KOPT-K1 (cell line): ENCODE results near the gene LRCOL1.

Experiments used
- H3K27ac ChIP-seq: fragments of 200-600 bp; sonication (generic); 2 replicates; pipeline ENCODE4 v1.5.1; 2016; ENCODE audit warnings: antibody characterized with exemption, mild to moderate bottlenecking, low read depth, low read length; ENCODE audit not compliant: poor library complexity, severe bottlenecking
- H3K36me3 ChIP-seq: fragments of 200-600 bp; sonication (generic); 2 replicates; pipeline ENCODE4 v1.5.1; 2017; ENCODE audit warnings: antibody characterized with exemption, mild to moderate bottlenecking, low read length, moderate library complexity; ENCODE audit not compliant: insufficient read depth
- H3K9me3 ChIP-seq: fragments of 200-600 bp; sonication (generic); 2 replicates; pipeline ENCODE4 v1.5.1; 2017; ENCODE audit warnings: antibody characterized with exemption, low read length, mild to moderate bottlenecking; ENCODE audit not compliant: insufficient read depth, poor library complexity, severe bottlenecking

Gene LRCOL1

DNA sequence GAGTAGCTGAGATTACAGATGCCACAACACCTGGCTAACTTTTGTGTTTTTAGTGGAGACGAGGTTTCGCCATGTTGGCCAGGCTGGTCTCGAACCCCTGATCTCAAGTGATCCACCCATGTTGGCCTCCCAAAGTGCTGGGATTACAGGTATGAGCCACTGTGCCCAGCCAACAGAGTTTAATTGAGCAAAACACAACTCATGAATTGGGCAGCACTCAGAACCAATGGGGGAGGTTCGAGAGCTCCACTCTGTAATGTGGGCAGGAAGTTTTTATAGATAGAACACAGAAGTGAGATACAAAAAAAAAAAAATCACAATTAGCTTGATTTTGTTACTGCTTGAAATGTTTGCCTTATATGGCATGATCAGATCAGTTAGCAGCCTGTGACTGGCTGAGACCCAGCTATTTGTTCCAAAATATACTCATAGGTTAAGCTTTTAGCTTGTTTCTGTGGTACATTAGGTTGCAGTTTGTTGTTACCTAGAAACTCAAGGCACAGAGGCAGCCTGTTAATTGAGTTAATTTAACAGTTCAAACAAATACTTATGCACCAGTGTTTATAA, 6.8 kb upstream of the LRCOL1 start:
- peaks cover 23% of the 10 kb centered on the region for H3K9me3 ChIP-seq
- H3K36me3 ChIP-seq, result 0 out of 2 replicates have a peak, but pooled peaks cover under 1% of the 10 kb centered on the region
- H3K27ac ChIP-seq, result no peak overlapping the region

- Histone ChIP-seq H3K36me3 (no peaks in the 10 kb centered on the region), H3K27ac (no peak overlapping the region), H3K9me3 (peaks cover 38% of the 10 kb centered on the region)
These were observed 5.2 kb upstream of the LRCOL1 start for GRCh38 chr12:132615579-132616038.

DNA sequence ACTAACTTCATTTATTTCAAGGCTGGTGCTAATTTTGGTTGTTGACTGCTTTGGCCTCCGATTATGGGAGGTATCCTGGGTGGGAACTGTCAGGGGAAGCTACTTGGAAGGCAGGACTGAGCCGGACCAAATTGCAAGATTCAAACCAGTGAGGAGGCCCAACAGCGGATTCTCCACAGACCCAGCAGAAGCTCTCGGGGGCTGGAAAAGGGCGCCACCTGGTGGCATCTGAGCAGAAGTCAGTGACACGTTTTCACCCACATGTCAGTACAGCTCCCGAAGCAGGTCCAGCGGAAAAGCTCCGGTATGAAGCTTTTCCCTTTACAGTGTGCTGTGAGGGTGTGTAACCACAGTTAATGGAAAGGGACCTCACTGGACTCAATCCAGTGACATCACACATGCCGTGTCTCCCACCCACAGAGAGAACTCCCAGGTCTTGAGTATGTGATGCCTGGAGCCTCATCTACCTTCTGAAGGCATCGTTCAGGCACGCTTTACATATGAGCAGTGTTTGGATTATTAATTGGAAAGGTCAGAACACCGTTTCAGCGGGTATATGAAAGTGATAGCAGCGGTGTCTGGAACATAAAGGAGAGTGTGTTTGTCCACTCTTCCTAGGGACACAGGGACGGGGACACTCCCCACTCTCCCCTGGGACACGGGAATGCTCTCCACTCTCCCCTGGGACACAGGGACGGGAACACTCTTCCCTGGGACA, 4.6 kb upstream of the LRCOL1 start:
- H3K27ac ChIP-seq, result no peak overlapping the region
- H3K9me3 ChIP-seq, result peaks cover 38% of the 10 kb centered on the region

DNA sequence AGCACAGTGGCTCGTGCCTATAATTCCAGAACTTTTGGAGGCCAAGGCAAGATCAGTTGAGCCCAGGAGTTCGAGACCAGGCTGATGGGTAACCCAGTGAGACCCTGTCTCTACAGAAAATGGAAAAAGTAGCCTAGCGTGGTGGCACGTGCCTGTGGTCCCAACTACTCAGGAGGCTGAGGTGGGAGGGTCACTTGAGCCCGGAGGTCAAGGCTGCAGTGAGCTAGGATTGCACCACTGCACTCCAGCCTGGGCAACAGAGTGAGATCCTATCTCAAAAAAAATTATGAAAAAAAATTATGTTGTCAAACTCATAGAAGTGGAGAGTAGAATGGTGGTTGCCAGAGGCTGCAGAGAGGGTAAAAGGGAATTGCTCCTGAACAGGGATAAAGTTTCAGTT, 3.6 kb upstream of the LRCOL1 start:
- Histone ChIP-seq H3K36me3 (no peaks in the 10 kb centered on the region), H3K9me3 (peaks cover 38% of the 10 kb centered on the region), H3K27ac (no peak overlapping the region)

More for the DNA sequence above, 4.6 kb upstream of the LRCOL1 start:
- no peaks in the 10 kb centered on the region for H3K36me3 ChIP-seq

DNA sequence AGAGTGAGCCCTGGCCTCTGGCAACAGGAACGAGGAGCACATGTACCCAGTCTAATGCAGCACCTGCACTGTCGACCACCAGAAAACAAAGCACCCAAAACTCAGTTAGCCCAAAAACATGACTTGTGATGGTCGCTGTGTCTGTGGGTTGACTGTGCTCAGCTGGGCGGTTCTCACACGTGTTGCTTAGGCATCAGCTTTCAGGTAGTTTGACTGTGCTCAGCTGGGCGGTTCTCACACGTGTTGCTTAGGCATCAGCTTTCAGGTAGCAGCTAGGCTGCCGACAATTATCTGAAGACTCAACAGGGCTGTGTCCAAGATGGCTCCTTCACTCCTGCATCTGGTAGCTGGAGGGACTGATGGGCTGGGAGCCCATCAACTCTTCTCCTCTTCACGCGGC, 1.2 kb upstream of the LRCOL1 start:
- no peaks in the 10 kb centered on the region for H3K36me3 ChIP-seq
- H3K27ac ChIP-seq, result no peak overlapping the region
- peaks cover 25% of the 10 kb centered on the region for H3K9me3 ChIP-seq

- Histone ChIP-seq H3K27ac (no peak overlapping the region), H3K36me3 (no peaks in the 10 kb centered on the region), H3K9me3 (peaks cover 19% of the 10 kb centered on the region)
These were observed 652 bp upstream of the LRCOL1 start for GRCh38 chr12:132610866-132611602.

DNA sequence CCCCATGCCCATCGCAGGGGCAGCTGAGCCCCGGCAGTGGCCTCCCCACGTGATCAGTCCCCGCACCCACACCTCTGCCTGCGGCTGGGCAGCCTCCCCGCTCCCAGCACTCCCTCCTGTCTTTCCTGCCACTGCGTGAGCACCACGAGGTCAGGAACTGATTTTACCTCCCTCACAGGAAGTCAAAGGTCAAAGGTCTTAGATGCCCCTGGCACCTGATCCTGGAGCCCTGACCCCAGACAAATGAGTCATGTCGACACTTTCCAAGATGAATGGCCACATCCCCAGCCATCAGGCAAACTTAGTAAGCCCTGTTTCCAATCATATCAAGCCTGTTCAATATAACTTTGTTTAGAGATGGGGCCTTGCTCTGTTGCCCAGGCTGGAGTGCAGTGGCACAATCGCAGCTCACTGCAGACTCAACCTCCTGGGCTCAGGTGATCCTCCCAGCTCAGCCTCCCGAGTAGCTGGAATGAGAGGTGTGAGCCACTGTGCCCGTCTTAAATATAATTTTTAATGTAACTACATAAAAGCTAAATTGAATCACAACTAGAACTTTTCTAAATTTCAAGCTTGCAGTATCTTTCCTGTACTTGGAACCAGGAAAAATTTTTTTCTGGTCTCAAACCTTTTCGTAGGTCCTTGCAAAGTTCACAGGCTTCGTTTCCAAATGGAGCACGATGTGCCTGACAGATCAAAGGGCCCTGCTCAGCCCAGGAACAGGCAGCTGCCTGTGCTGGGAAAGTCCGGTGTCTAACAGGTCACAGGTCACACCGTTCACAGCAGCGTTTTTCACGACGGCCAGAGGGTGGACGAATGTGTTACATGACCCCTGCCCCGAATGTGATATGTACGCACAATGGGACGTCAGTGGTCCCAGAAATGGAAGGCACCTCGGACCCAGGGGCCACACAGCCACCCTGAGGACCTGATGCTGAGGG, 1.9 kb downstream of the LRCOL1 start:
- no peak overlapping the region for H3K27ac ChIP-seq
- no peaks in the 10 kb centered on the region for H3K36me3 ChIP-seq
- H3K9me3 ChIP-seq, result peaks cover 14% of the 10 kb centered on the region

DNA sequence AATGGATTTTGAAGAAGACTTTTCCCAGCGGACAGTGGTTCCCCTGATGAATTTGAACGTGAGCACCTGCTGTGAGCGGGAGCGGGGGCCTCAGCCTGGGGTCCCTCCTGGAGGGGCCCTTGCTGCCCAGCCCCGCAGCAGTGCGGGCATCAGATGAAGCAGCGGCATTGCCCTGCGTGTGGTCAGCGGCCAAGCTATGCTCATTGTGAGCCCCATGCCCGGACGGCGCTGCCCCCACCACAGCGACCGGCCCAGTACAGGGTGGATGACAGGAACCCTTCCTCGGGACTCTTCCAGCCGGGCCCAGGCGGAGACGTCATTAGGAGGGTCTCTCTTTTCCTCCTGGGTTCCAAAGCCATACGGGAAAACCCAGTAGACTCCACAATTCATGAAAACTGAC, 3.5 kb downstream of the LRCOL1 start:
- Histone ChIP-seq H3K27ac (no peak overlapping the region), H3K36me3 (no peaks in the 10 kb centered on the region), H3K9me3 (peaks cover 13% of the 10 kb centered on the region)

DNA sequence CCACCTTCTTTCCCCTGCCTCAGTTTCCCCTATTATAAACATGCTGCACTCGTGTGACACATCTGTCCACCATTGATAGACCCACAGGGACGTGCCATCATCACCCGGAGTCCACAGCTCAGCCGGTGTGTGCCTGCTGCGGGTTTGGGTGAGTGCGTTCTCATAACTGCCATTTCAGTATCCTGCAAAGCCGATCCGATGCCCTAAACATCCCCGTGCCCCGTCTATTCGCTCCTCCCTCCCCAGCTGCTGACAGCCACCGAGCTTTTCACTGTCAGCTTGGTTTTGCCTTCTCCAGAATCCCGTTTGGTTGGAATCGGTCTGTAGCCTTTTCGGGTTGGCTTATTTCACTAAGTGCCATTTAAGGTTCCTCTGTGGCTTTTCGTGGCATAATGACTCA, 3.9 kb downstream of the LRCOL1 start:
- no peak overlapping the region for H3K27ac ChIP-seq
- peaks cover 8% of the 10 kb centered on the region for H3K9me3 ChIP-seq
- no peaks in the 10 kb centered on the region for H3K36me3 ChIP-seq

- Histone ChIP-seq H3K27ac (no peak overlapping the region), H3K9me3 (peaks cover 3% of the 10 kb centered on the region), H3K36me3 (no peaks in the 10 kb centered on the region)
These were observed 4.5 kb downstream of the LRCOL1 start for GRCh38 chr12:132605892-132606291.

GRCh38 chr12:132604668-132605441, 5.5 kb downstream of the LRCOL1 start:
- Histone ChIP-seq H3K27ac (no peak overlapping the region), H3K36me3 (no peaks in the 10 kb centered on the region), H3K9me3 (no peaks in the 10 kb centered on the region)

DNA sequence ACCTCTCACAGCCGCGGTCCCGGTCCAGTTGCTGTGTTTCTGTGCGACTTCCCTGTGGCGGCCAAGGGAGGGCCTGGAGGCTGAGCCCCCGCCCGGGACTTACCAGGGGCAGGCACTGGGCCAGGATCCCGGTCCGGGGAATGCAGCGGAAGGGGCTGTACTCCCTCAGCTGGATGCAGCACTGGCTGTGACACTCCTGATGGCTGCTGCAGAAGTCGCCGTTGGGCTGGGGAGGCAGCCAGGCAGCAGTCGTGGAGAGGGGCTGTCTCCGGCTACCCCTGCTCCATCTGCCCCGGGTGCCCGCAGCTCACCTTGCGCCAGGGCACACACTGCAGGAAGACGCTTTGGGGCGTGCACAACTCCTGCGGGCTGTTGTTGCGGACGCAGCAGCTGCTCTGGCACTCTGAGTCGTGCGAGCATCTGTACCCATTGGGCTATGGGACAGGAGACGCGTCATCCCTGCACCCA, 6.2 kb downstream of the LRCOL1 start:
- Histone ChIP-seq H3K36me3 (no peaks in the 10 kb centered on the region), H3K27ac (no peak overlapping the region), H3K9me3 (no peaks in the 10 kb centered on the region)

- Histone ChIP-seq H3K36me3 (no peaks in the 10 kb centered on the region), H3K9me3 (no peaks in the 10 kb centered on the region), H3K27ac (no peak overlapping the region)
These were observed 6.9 kb downstream of the LRCOL1 start for GRCh38 chr12:132603240-132604150.
